NCI-H2029 (cell line): ENCODE results near the gene EML6.

ENCODE experiments used
- DNase-seq: peaks from one replicate; lab custom pipeline; 2025; lab: John Stamatoyannopoulos, UW

Gene EML6

GRCh38 chr2:54914637-54915036 is 191.2 kb downstream of the EML6 start:
- no peak for DNase-seq

- DNase-seq, result no peak
Observed at GRCh38 chr2:54915101-54915500, 191.6 kb downstream of the EML6 start.

- DNase-seq, result no peak
Observed at GRCh38 chr2:54916637-54917036, 193.2 kb downstream of the EML6 start.

- DNase-seq, result no peak
Observed at GRCh38 chr2:54918647-54919280, 195.3 kb downstream of the EML6 start.

GRCh38 chr2:54920660-54921059 is 197.2 kb downstream of the EML6 start:
- no peak for DNase-seq

- no peak for DNase-seq
Observed at GRCh38 chr2:54924121-54924520, 200.7 kb downstream of the EML6 start.

- no peak for DNase-seq
Observed at GRCh38 chr2:54925022-54925421, 201.6 kb downstream of the EML6 start.

GRCh38 chr2:54927085-54927750 is 203.8 kb downstream of the EML6 start:
- no peak for DNase-seq

GRCh38 chr2:54927751-54928615 is 204.5 kb downstream of the EML6 start:
- DNase-seq, result no peak

- DNase-seq, result no peak
Observed at GRCh38 chr2:54928719-54929118, 205.3 kb downstream of the EML6 start.

- no peak for DNase-seq
Observed at GRCh38 chr2:54931473-54931872, 208.0 kb downstream of the EML6 start.

- DNase-seq, result no peak
Observed at GRCh38 chr2:54935389-54935788, 211.9 kb downstream of the EML6 start.

- DNase-seq, result peak; percentile 1
Observed at GRCh38 chr2:54936766-54937165, 213.3 kb downstream of the EML6 start.

GRCh38 chr2:54939446-54940118 is 216.1 kb downstream of the EML6 start:
- no peak for DNase-seq

GRCh38 chr2:54940723-54941122 is 217.3 kb downstream of the EML6 start:
- no peak for DNase-seq

GRCh38 chr2:54941248-54941984 is 218.0 kb downstream of the EML6 start:
- no peak for DNase-seq

- no peak for DNase-seq
Observed at GRCh38 chr2:54942373-54942772, 218.9 kb downstream of the EML6 start.

GRCh38 chr2:54944724-54945326 is 221.4 kb downstream of the EML6 start:
- DNase-seq, result no peak

GRCh38 chr2:54945391-54946219 is 222.1 kb downstream of the EML6 start:
- peak; percentile 3 for DNase-seq

GRCh38 chr2:54946220-54946805 is 222.9 kb downstream of the EML6 start:
- DNase-seq, result no peak
